Stimulated activated CD4-positive, alpha-beta T cell treated with anti-CD3 and anti-CD28 coated beads, Interleukin-1b, Interleukin-23, amount 100 ng/mL, for 24 hours (primary cell): ENCODE measurements around the gene MYOM3.

Experiments used
- DNase-seq, 4 experiments: peaks; one replicate each; pipeline ENCODE4 v3.0.0-alpha.2; 2020; ENCODE audit warnings: low read depth in 4 of 4, low spot score in 1 of 4

Gene MYOM3

GRCh38 chr1:24117132-24117531 lies 5.2 kb upstream of the MYOM3 start:
- DNase-seq = no peak

DNA sequence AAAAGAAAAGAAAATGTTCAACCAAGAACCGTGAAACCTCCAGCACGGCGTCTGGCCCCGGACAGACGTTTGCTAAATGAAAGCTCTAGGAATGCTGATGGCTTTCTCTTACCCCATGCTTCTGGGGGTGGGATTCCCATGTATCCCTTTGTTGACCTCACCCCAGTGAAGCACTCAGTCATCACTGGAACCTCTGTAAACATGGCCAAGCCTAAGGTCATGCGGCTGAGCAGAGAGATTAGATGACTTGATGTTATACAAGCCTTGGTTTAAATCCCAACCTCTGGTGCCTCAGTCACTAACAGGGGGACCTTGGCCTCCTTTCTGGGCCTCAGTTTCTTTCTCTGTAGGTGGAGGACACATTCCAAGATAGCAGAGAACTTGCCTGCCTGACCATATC lies 2.8 kb upstream of the MYOM3 start:
- DNase-seq = no peak

- no peak for DNase-seq
These were observed 1.7 kb upstream of the MYOM3 start for GRCh38 chr1:24113641-24114033.

- DNase-seq = no peak
These were observed 506 bp downstream of the MYOM3 start for GRCh38 chr1:24111262-24111995.

GRCh38 chr1:24110642-24111261 lies 1.2 kb downstream of the MYOM3 start:
- no peak for DNase-seq

GRCh38 chr1:24109686-24110475 lies 2.1 kb downstream of the MYOM3 start:
- no peak for DNase-seq

GRCh38 chr1:24109166-24109483 lies 2.8 kb downstream of the MYOM3 start:
- DNase-seq = no peak

GRCh38 chr1:24108334-24109165 lies 3.4 kb downstream of the MYOM3 start:
- DNase-seq = no peak

- DNase-seq = no peak
These were observed 4.3 kb downstream of the MYOM3 start for GRCh38 chr1:24107462-24108138.

- DNase-seq = no peak
These were observed 6.4 kb downstream of the MYOM3 start for GRCh38 chr1:24105368-24106160.

- no peak for DNase-seq
These were observed 7.1 kb downstream of the MYOM3 start for GRCh38 chr1:24104854-24105253.

- DNase-seq = no peak
These were observed 8.1 kb downstream of the MYOM3 start for GRCh38 chr1:24103879-24104278.

GRCh38 chr1:24103408-24103807 lies 8.5 kb downstream of the MYOM3 start:
- no peak for DNase-seq

- DNase-seq = no peak
These were observed 9.0 kb downstream of the MYOM3 start for GRCh38 chr1:24102961-24103360.

DNA sequence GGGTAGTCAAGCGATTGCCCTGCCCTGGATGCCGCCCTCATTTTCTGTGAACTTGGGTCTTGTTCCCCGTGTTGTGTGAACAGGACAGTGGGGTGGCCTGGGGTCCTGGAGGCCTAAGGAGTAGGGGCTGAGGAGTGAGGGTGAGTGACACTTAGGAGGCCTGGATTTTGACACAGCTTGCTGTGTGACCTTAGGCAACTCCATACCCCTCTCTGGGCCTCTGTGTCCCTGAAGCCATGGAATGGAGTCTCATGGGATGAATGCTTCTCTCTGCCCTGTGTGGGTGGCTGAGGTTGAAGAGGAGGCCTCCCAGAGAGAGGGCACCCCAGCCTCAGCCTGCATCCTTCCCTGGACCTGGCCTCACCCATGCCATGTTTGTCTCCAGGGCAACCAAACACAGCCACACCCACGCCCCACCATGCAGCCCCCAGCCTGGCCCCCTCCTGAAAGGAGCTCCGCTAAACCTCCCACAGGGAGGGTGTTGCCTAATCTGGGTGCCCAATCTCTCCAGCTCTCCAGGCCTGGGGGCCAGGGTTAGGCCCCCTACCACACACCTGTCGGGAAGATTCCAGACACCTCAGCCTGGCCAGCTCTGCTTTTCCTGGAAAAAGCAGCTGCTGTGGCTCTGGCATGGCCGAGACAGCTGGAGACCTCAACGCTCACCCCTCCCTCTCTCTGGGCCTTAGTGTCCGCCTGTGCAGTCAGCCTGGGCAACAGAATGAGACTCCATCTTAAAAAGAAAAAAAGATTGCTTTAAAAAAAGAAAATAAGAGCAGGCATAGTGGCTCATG lies 9.9 kb downstream of the MYOM3 start:
- no peak for DNase-seq

GRCh38 chr1:24100945-24101737 lies 10.8 kb downstream of the MYOM3 start:
- DNase-seq = no peak

DNA sequence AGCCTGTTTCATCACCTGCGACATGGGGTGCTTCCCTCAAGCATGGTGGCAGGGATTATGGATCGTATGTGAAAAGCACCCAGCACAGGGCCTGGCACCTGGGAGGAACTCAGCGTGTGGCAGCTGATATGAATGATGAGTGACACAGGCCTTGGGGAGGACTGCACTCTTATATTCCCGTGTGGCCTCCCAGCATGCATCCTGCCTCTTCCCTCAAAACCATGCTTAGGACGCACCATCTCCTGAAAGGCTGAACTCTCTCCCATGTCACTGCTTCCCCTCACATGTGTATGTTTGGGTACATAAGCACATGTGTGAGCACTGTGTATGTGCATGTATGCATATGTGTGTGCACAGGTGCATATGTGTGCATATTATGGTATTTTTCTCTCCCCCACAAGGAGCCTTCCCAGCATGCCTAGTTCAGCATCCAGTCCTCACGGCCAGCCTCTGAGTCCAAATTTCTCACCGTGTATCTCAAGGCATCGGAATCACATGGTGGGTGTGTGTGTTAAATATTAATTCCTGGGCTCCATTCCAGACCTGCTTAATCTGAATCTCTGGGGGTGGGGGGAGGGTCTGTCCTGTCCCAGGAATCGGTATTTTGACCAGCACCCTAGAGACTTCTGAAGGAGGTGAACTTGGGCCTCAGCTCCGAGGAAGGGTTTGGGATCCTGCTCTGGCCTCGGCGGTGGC lies 12.8 kb downstream of the MYOM3 start:
- DNase-seq = no peak

GRCh38 chr1:24098102-24098501 lies 13.8 kb downstream of the MYOM3 start:
- DNase-seq = no peak
